ENCODE measurements around the gene RHOU.
"Not testable (repeated sequence)": the region's sequence is repeated elsewhere in the genome, so short reads cannot be mapped to it uniquely, and the experiment has no call there.

The RHOU gene

DNA sequence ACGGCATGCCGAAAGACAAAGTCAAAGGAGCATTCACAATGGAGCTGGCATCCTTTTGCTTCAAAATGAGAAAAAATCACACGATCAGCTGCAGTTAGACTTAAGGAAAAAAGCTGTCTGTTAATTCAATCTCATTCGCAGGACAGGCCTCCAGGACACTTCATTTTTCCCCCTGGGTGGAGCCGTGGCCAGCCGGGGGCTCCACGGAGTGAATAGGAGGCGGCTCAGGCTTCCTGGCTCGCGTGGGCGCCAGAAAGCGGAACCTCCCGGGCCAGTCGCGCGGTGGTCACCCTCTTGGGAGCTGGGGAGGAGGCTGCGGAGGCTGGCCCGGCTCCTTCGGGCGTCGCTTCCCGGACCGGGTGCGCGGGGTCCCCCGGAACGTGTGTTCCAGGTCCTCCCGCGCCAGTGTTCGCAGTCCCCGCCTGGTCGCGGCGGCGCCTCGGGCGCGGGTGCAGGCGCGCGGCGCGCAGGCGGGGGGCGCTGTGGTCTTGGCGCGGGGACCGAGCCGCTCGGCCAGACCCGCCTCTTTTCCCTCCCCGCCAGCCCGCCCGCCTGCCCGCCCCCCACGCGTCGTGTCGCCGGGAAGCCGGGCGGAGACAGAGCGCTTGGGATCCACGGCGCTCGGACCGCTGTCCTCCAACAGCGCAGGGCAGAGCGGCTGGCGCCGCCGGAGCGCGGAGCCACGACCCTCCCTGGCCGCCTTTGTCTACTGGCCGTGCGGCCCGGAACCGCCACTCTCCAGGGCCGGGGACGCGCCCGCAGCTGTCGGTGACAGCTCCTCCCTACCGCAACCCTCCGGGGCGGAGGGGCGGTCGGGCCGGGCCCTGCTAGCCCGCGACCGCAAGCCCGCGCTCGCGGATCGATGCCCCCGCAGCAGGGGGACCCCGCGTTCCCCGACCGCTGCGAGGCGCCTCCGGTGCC, at the start of gene RHOU:
Gene RHOU, plus strand, starts transcription at position 599 of the 921 bp plus-strand sequence. Its CDS starts 264 bp downstream, at position 863.
- DNase-seq = peak; percentile 78

DNA sequence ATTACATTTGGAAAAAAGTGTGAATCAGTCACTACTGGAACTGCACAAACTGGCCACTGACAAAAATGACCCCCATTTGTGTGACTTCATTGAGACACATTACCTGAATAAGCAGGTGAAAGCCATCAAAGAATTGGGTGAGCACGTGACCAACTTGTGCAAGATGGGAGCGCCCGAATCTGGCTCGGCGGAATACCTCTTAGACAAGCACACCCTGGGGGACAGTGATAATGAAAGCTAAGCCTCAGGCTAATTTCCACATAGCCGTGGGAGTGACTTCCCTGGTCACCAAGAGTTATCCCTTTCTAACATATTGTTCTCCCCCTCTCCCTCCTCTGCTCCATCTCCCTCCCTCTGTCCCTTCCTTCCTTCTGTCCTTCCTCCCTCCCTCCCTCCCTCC, 47.7 kb upstream of the RHOU start:
- no peak for DNase-seq

DNA sequence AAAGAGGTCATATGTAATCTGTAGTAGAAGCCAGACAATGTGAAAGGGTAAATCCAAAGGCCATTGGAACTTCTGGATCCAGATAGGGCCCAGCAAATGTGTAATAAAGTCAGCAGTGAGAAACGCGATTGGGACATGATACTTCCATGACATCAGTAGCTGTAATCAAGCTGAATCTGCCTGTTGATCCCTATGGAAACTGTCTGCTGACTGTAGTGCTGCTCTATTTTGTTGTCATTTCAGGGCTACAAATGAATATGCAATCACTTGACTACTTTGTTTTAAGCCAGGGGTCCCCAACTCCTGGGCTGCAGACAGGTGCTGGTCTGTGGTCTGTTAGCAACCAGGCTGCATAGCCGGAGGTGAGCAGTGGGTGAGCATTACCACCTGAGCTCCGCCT, 46.0 kb upstream of the RHOU start:
- no peak for DNase-seq

DNA sequence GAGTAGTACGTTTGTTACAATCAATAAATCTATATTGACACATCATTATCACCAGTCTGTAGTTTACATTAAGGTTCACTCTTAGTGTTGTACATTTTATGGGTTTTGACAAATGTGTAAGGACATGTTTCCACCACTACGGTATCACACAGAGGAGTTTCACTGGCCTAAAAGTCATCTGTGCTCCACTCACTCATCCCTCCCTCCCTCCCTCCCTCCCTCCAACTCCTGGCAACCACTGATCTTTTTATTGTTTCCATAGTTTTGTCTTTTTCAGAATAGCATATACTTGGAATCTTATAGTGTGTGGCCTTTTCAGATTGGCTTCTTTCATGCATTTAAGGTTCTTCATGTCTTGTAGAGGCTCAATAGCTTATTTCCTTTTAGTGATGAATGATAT, 44.1 kb upstream of the RHOU start:
- DNase-seq = no peak

DNA sequence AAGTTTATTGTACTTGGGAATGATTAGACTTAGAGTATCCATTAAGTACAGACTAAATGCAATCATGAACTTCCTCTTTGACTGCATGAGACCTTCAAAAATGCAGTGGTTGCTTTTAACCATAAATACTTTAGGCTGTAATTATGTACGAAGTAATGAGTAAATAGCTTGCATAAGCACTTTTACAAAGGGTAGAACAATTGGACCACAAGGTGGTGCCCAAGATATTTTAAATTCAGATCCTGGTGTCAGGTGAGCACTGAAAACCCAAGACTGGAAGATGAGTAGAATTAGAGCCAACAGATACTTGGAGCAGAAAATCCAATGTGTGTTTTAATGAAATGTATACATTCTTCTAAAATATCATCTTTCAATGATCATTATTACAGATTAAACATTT, 43.4 kb upstream of the RHOU start:
- DNase-seq = peak; percentile 8

DNA sequence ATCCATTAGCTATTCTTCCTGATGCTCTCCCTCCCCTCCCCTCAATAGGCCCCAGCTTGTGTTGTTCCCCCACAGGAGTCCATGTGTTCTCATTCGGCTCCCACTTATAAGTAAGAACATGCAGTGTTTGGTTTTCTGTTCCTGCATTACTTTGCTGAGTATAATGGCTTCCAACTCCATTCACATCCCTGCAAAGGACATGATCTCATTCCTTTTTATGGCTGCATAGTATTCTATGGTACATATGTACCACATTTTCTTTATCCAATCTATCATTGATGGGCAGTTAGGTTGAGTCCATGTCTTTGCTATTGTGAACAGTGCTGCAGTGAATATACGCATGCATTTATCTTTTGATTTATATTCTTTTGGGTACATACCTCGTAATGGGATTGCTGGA, 40.8 kb upstream of the RHOU start:
- not testable (repeated sequence) for DNase-seq

DNA sequence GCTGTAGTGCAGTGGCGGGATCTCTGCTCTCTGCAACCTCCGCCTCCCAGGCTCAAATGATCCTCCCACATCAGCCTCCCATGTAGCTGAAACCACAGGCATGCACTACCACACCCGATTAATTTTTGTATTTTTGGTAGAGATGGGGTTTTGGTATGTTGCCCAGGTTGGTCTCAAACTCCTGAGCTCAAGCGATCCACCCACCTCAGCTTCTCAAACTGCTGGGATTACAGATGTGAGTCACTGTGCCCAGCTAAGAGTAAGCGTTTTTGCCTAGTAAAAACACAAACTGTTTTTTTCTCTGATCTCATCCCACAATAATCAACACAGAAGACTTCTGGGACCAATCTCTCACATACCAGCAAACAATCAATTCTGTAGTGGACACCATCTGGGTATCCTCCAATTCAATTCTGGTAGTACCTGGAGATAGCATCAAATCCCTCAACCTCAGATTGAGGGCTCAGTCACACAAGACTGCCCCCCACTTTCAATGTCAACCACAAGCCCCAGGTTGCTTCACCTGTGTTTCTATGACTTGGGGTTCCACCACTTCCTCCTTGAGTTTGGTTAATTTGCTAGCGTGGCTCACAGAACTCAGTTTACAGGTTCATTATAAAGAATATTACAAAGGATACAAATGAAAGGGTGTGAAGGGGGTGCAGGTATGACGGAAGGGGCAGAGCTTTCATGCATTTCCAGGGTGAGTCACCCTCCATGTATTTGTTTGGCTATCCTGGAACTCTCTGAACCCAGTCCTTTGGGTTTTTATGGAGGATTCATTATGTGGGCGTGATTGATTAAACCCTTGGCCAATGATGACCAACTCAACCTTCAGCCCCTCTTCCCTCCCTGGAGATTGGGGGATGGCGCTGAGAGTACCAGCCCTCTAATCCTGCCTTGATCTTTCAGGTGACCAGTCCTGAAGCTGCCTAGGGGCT, 40.0 kb upstream of the RHOU start:
- DNase-seq = peak; percentile 2

DNA sequence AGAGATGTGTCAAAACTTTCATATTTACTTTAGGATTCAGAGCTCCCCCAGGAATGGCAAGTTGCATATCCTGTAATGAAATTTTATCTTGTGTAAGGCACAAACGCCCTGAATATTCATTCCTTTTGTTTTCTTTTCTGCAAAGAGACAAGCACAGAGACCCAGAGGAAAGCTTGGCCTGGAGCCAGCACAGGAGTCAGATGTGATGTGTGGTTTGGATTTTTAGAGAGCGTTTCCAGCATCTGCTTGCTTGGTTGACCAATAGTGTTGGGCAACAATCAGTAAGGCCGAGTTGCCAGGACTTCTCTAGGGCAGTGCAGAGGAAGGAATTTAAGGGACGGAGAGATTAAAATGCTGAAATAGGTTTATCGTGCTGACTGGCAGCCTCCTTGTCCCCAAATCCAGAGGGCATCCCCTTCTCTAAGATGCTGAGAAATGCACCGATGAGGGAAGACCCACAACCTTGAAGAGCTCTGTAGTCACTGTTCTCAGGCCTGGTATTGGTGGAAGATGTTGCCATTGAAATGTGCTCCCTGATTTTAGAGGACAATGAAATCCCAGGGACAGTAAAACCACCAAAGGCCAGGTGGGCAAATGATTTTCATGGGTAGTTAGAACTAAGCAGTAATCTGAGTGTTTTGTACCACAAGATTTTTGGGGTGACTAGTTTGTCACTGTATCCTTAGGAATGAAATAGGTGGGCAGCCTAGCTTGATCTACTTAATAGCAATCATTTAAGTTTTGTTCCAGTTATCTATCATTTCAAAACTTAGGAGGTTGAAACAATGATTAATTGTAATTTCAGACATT, 37.9 kb upstream of the RHOU start:
- DNase-seq = no peak

DNA sequence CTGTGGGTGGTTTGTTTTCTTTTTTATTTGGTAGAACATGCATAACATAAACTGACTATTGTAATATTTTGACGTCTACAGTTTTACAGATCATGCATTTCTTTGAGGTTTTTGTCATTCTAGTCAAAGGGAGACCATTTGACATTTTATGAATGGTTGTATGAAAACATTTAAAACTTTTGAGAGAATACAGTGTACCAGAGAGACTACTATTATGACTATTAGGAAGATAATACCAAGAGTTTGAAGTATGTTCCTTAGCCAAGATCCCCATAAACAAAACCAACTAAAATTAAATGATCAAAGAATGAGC, 37.3 kb upstream of the RHOU start:
- no peak for DNase-seq

DNA sequence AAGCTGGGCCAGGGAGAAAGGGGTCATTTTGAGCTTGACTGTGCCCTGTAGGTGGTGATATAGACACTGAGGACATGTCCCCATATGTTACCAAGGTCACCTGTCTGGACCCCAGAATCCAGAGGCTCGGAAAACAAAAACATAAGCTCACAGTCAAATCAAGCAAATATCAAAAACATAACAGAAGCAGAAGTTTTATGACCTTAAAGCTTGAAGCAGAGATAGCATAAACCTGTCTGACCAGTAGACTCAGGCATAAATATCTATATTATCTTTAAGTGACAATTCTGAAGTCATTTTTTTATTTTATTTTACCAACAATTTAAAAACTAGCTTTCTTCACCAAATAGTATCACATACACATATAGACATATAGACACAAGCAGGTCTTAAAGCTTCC, 32.8 kb upstream of the RHOU start:
- no peak for DNase-seq

DNA sequence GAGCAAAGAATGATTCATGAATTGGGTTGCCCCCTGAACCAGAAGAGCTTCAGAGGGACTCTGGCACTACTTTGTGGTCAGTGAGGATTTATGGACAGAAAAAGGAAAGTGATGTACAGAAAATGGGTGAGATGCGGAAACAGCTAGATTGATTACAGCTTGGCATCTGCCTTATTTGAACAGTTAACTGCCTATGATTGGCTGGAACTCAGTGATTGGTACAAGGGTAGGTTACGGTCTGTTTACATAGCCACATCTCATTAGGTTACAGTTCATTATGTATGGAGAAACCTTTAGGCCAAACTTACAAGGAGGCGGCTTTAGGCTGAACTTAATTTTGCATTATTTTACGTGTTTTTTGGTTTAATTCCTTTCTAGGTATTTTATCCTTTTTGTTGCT, 29.0 kb upstream of the RHOU start:
- DNase-seq = no peak

DNA sequence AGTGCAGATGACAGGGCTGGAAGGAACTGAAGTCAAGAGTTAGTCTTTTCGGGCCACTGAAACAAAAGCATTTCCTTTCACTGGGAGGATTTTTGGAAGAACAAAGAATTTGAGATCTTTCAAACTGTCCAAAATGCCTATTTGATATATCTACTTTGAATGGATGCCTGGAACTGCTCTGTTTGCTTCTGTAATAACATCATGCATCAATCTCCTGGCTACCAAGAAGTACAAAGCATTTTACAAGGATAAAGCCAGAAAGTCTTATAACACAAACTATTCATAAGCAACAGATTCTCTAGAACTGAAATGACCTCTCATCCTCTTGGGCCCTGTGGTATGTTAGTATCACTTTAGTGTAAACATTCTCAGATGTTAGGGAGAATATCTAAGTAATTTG, 18.2 kb upstream of the RHOU start:
- no peak for DNase-seq

DNA sequence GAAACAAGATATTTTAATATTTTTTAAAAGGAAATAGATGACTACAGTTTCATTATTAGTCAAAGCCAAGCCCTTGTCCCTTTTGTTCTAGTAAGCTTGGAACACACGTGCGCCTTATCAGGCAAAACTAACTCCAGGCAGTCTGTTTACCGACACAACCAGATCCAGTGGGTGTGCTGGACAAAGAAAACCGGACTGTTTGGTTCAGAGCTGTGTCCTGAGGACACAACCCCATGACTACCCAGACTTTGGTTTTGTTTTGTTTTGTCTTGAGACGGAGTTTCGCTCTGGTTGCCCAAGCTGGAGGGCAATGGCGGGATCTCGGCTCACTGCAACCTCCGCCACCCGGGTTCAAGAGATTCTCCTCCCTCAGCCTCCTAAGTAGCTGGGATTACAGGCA, 13.9 kb upstream of the RHOU start:
- no peak for DNase-seq

DNA sequence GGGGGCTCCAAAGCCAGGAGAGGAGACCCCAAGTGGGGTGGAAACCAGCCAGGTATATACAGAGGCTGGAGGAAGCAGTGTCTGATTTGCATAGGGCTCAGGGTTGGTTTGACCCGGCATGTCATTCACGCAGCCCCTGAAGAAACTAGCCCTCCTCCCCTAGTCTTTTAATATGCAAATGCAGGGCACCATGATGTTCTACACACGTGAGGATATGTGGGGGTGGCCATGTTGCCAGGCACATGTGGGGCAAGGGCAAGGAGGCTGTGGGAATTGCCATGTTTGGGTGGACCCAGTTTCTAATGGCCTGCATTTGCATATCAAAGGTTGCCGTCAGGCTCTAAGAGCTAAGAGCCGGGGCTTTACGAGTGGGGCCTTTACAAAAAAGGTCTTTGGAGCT, 12.0 kb upstream of the RHOU start:
- no peak for DNase-seq

DNA sequence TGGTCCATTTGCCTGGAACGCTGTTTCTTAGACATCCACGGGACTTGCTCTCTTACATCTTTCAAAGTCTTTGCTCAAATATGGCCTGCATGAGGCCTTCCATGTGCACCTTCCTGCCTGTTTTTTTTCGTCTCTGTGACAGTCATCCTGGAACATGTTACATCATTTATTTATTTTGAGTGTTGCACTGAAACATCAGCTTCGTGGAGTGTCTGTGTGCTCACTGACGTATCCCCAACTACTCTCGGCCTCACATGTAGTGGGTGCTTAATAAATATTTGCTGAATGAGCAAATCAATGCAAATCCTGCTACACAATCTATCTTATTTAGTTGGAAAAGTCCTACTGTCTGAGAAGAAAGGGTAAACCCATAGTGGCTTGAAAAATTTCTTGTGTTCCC, 11.4 kb upstream of the RHOU start:
- no peak for DNase-seq

DNA sequence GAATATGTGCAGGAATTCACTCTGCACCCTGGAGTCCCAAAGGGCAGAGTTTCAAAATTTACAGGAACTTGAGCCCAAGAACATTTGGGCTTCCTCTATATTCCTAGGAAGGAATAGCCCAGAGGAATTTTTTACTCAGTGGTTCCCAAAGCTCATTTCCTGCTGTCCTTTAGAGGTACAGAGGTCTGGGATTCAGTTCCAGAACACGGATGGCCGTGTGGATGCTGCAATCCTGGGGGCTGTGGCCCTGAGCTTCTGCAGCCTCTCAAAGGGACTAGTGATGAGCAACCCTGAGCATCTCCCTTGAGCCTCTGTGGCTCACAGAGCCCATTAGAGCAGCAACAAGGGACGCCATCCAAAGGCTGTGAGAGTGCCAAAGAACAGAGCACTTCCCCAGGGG, 10.1 kb upstream of the RHOU start:
- DNase-seq = no peak

DNA sequence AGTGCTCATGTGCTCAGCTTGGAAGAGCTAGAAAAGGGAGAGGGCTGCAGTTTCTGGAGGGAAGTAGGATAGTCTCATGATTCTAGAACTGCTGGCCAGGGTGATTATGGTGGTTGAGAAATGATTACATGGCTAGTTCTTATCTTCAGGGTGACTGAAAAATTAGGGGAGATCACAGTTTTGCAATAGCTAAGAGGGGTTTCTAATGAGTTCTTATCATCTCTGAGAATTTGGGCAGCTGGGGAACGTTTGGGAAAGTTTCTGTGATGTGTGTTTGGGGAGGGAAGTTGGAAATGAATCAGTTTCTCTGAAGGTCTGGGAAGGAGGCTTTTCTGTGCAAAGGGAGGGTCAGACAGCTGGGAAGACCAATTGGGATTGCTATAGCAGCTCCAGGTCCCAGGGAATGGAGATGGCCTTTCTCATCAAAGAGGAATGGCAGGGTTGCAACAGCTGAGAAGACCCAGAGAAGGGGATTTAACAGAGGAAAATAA, 7.6 kb upstream of the RHOU start:
- DNase-seq = no peak

DNA sequence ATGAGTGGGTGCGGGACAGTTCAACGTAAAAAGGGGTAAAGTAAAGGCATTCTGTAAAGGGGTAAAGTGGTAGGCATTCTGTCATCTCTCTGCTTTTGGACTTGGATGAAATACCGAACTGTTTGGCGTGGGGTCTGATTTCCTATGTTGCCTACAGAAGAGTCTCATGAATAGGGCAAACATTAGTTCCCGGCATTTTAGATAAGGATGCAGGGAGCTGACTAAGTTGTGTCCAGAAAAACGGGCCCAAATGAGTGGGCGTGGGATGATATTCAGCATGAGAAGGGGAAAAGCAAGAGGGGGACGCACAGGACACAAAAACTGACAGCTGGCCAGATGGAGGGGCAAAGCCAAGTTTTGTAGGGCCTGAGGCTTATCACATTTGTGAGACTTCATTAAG, 2.9 kb upstream of the RHOU start:
- no peak for DNase-seq

DNA sequence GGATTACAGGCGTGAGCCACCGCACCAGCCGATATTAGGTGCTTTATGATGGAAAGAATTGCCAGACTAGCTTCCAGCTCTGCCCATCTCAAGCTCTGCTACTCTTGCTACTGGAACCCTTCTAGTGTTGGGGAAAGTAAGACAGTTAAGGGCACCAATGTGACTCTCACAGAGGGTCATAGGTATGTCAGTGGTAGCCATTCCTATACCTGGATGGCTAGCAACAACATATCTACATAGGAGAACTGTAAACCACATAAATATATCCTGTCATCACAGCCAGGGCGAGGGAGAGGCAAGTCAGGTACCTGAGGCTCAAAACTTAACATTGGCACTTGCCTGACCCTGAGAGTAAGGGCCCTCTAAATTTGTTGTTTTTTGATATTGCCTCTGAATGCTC, 1.7 kb upstream of the RHOU start:
- no peak for DNase-seq

DNA sequence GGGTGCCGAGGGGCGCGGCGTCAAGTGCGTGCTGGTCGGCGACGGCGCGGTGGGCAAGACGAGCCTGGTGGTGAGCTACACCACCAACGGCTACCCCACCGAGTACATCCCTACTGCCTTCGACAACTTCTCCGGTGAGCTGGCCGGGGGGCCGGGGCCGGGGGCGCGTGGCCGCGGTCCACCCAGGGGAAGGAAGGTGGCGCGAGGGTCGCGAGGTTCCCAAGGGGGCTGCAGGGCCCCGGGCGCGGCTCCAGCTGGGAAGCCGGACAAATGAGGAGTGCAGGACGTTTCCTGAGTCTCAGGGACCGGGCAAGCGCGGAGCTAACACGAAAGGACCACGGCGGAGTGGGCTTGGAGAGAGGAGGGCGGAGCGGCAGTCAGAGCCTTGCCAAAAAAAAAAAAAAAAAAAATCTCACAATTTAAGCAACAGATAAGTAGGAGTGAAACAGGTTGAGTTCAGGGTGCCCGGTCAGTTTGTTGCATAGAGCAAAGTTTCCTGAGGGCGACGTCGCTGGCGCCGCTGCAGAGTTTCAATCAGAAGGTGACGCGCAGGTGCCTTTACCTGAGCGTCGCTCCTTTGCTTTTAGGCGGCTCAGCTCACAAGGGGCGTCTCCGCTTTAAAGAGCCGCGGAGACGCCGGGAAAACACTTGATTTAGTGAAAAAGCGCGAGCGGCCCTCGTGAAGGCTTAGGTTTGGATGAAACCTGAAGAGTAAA, 750 bp downstream of the RHOU start:
- DNase-seq = peak; percentile 33

DNA sequence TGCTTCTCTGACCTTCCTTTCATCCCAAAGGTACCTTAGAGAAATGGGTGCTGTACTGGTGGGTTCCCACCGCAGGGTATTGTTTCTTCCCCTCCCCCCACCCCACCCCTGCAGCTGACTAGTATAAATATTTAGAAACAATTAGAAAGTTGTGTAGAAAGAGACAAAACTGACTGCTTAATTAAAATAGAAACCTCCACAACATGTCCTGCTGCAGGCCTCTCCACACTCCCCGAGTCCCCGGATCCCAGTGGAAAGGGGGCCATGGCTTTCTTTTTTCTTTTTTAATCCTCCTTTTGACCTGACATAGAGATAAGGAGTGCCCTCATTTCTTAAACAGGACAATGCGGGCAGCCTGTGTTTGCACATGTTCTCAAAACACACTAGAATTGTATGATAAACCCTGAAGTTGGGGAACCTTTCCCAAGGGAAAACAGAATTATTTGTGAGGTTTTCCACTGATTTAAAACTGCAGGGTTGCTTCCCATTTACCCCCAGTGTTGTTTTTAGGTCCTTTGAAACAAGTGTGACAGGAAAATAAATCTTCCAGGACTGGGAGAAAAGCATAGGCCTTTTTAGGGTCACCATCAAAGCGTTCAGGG, 1.7 kb downstream of the RHOU start:
- no peak for DNase-seq

DNA sequence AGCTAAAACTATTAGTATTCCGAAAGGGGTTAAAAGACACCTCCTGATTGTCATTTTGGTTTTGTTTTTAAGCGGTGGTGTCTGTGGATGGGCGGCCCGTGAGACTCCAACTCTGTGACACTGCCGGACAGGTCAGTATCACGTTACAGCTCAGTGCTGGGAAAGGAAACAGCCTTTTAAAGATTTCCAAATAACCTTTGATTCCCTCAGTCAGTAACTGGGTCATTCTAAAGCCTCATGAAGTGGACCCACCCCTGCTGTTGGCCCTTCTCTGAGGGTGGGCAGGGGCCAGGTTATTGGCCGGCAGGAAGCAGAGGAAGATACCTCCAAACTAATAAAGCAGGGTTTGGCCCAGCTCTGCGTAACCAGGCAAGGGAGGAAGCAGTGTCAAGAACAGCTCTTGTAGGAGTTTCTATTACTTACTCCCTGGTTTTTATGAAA, 2.3 kb downstream of the RHOU start:
- DNase-seq = no peak

All from stimulated activated CD4-positive, alpha-beta T cell treated with anti-CD3 and anti-CD28 coated beads, Interleukin-15, amount 100 ng/mL, for 24 hours (primary cell).